Chondrocyte (in vitro differentiated cells): ENCODE results near the gene ROBO2. TPM values are rescaled to one million over a fixed set of nuclear protein-coding genes. Genes with fewer than 3 reads are reported as not detected.

Source experiments
- DNase-seq: peaks from one replicate; pipeline ENCODE4 v3.0.0; 2021; ENCODE audit warnings: mixed read lengths, low spot score
- H3K27ac Mint-ChIP-seq: one replicate; pipeline ENCODE4 v1.8.0; 2021; ENCODE audit warnings: mild to moderate bottlenecking, moderate library complexity, mixed read lengths; ENCODE audit not compliant: unreplicated experiment
- H3K27me3 Mint-ChIP-seq: 2 replicates; pipeline ENCODE4 v1.8.0; 2021; ENCODE audit warnings: low read depth, mixed read lengths
- H3K36me3 Mint-ChIP-seq: 2 replicates; pipeline ENCODE4 v1.8.0; 2021; ENCODE audit warnings: low read depth, mixed read lengths
- H3K4me1 Mint-ChIP-seq: 2 replicates; pipeline ENCODE4 v1.8.0; 2021; ENCODE audit warnings: low read depth, mild to moderate bottlenecking, mixed read lengths
- H3K4me3 Mint-ChIP-seq: one replicate; pipeline ENCODE4 v1.8.0; 2021; ENCODE audit warnings: mild to moderate bottlenecking, moderate library complexity, mixed read lengths; ENCODE audit not compliant: unreplicated experiment
- H3K9me3 Mint-ChIP-seq: 2 replicates; pipeline ENCODE4 v1.8.0; 2021; ENCODE audit warnings: low read depth, mixed read lengths
- total RNA-seq: library from RNA; stranded (reverse); gene quantifications from 3 replicates; pipeline ENCODE4 v1.2.1, GENCODE V29; 2021
- TF ChIP-seq, protein P1 (sequence below): fragments of 200-600 bp; sonication (generic); IDR thresholded peaks from 2 replicates; pipeline ENCODE4 v1.5.0; 2021; ENCODE audit warnings: antibody characterized with exemption, mild to moderate bottlenecking, moderate library complexity

Gene ROBO2
- total RNA-seq, 1 donor from 2014 or later, result 1.7 TPM

DNA sequence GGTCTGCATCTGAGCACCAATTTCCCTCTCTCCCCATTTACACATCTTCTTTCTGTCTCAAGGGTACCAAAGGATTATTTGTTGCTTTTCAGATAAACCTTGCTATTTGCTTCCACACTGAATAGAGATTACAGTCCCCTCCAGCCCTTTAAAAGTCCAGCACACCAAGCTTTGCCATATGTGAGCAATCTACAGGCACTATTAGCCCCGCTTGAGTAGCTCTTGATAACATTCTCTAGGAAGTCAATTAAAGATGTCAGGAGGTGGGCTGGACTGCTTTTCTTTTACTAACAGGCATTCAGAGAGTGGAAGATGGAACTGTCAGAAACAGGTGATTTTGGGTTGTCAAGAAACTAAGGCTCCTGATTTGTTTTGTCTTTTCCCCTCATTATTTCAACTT lies 417.0 kb downstream of the ROBO2 start:
- no peak for DNase-seq
- no peaks in the 10 kb centered on the region for H3K36me3 Mint-ChIP-seq
- TF ChIP-seq, protein P1, sequence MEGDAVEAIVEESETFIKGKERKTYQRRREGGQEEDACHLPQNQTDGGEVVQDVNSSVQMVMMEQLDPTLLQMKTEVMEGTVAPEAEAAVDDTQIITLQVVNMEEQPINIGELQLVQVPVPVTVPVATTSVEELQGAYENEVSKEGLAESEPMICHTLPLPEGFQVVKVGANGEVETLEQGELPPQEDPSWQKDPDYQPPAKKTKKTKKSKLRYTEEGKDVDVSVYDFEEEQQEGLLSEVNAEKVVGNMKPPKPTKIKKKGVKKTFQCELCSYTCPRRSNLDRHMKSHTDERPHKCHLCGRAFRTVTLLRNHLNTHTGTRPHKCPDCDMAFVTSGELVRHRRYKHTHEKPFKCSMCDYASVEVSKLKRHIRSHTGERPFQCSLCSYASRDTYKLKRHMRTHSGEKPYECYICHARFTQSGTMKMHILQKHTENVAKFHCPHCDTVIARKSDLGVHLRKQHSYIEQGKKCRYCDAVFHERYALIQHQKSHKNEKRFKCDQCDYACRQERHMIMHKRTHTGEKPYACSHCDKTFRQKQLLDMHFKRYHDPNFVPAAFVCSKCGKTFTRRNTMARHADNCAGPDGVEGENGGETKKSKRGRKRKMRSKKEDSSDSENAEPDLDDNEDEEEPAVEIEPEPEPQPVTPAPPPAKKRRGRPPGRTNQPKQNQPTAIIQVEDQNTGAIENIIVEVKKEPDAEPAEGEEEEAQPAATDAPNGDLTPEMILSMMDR, result no peak
- no peaks in the 10 kb centered on the region for H3K27me3 Mint-ChIP-seq
- H3K9me3 Mint-ChIP-seq, result no peaks in the 10 kb centered on the region
- peaks cover 8% of the 10 kb centered on the region for H3K4me1 Mint-ChIP-seq
- no peak overlapping the region for H3K27ac Mint-ChIP-seq
- no peak overlapping the region for H3K4me3 Mint-ChIP-seq

DNA sequence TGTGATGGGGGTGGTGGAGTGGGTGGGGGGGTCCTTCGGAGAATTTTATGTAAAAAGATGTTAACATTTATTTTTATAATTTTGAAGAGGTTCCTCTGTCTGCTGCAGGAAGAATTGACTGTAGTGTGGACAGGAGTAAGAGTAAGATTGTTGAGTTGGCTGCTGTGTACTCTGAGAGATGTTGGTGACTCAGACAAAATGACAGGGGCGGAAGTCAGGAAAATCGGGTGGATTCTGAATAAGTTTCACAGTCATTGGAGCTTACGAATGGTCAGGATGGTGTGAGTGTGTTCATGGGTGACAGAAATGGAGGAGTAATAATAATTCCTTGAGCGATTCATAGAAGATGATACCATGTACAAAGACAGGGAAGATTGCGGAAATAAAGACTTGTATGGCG lies 420.0 kb downstream of the ROBO2 start:
- TF ChIP-seq, protein P1, result no peak
- H3K27me3 Mint-ChIP-seq, result no peaks in the 10 kb centered on the region
- no peaks in the 10 kb centered on the region for H3K36me3 Mint-ChIP-seq
- no peak for DNase-seq
- peaks cover under 1% of the 10 kb centered on the region for H3K9me3 Mint-ChIP-seq
- H3K4me1 Mint-ChIP-seq, result peaks cover 12% of the 10 kb centered on the region
- no peak overlapping the region for H3K27ac Mint-ChIP-seq
- H3K4me3 Mint-ChIP-seq, result no peak overlapping the region

DNA sequence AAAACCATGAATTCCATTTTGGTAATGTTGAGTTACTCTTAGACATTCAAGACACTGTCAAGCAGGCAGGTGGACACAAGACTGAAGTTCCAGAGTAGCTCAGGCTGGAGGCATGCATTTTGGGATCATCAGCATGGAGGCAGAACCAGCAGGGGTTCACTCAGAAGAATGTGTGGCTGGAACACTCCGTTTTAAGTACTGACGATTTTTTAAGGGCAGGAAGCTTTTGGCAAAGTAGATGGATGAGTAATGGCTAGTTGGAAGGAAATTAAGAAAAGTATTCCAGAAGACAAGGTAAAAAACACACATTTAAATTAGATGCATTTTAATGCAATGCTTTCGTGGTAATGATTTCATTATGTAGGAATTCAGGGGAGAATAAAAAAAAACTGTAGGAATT lies 420.4 kb downstream of the ROBO2 start:
- Mint-ChIP-seq H3K36me3 (no peaks in the 10 kb centered on the region), H3K27ac (no peak overlapping the region), H3K27me3 (no peaks in the 10 kb centered on the region), H3K4me3 (no peak overlapping the region), H3K9me3 (peaks cover 5% of the 10 kb centered on the region), H3K4me1 (peaks cover 12% of the 10 kb centered on the region)
- TF ChIP-seq, protein P1, result no peak
- DNase-seq, result no peak

DNA sequence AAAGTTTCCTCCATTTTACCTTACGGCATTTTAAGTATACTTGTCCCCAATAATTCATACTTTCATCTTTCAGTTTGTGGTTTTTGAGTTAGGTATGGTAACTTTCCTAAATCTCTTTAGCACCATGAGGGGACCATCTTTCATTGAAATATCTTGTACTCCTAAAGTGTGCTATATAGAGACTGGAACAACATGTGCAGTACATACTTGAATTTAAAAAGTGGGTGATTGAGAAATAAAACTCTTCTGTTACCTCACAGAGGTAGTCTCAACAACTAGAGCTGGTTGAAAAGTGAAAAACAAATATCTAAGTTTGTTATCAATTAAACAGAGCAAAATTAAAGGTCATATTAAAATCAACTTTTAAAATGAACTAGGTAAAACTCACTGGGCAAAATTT lies 423.1 kb downstream of the ROBO2 start:
- no peak for DNase-seq
- no peaks in the 10 kb centered on the region for H3K36me3 Mint-ChIP-seq
- H3K27ac Mint-ChIP-seq, result no peak overlapping the region
- peaks cover 15% of the 10 kb centered on the region for H3K4me1 Mint-ChIP-seq
- TF ChIP-seq, protein P1, result no peak
- no peak overlapping the region for H3K4me3 Mint-ChIP-seq
- H3K9me3 Mint-ChIP-seq, result peaks cover 5% of the 10 kb centered on the region
- no peaks in the 10 kb centered on the region for H3K27me3 Mint-ChIP-seq

DNA sequence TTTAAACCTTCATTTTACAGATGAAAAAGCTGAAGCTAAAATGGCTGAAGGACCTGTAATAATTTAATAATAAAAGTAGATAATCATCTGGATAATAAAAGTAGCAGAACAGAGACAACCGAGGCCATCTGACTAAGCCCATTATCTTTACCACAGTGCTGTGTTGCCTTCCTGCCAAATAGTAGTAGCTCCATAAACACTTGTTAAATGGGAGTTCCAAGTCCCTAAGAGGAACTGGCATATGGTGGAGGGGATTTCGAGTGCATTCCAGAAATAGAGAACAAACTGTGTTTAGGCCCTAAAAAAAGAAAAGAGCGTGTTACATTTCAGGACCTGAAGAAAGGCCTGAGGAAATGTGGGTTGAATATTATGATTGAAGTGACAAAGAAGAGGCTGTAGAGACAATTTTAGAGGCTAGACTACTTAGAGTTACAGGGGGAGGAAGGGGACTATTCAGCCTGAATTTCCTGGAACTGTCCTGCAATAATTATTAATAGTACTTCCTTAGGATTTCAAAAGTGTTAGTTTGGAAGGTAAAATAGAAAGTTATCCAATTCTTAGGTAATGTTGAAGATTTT lies 424.3 kb downstream of the ROBO2 start:
- no peaks in the 10 kb centered on the region for H3K27me3 Mint-ChIP-seq
- H3K36me3 Mint-ChIP-seq, result no peaks in the 10 kb centered on the region
- no peak overlapping the region for H3K27ac Mint-ChIP-seq
- H3K4me1 Mint-ChIP-seq, result peaks cover 26% of the 10 kb centered on the region
- no peak overlapping the region for H3K4me3 Mint-ChIP-seq
- peaks cover 5% of the 10 kb centered on the region for H3K9me3 Mint-ChIP-seq
- TF ChIP-seq, protein P1, result no peak
- no peak for DNase-seq
